GM23248 (cell line): ENCODE results near the gene RAI14. TPM values are rescaled to one million over a fixed set of nuclear protein-coding genes. Genes with fewer than 3 reads are reported as not detected.

ENCODE experiments used
- DNase-seq: peaks from one replicate; pipeline ENCODE4 v3.0.0-alpha.2; 2015
- H2AFZ ChIP-seq: fragments of 200-600 bp; sonication (generic); 2 replicates; pipeline ENCODE4 v1.6.1; 2016; ENCODE audit warnings: antibody characterized with exemption
- H3F3A ChIP-seq: fragments of 200-600 bp; sonication (generic); 2 replicates; pipeline ENCODE4 v1.6.1; 2016; ENCODE audit warnings: mild to moderate bottlenecking, antibody characterized with exemption, mixed run types; ENCODE audit not compliant: insufficient read depth
- H3K27ac ChIP-seq: fragments of 200-600 bp; sonication (generic); 2 replicates; pipeline ENCODE4 v1.5.1; 2016; ENCODE audit warnings: mild to moderate bottlenecking
- H3K27me3 ChIP-seq: fragments of 200-600 bp; sonication (generic); replicated peaks from 2 replicates; pipeline ENCODE4 v1.6.1; 2016; ENCODE audit warnings: mild to moderate bottlenecking; ENCODE audit not compliant: insufficient read depth
- H3K36me3 ChIP-seq: fragments of 200-600 bp; sonication (generic); 2 replicates; pipeline ENCODE4 v1.6.1; 2016; ENCODE audit warnings: low read depth, mild to moderate bottlenecking
- H3K4me1 ChIP-seq: fragments of 200-600 bp; sonication (generic); 2 replicates; pipeline ENCODE4 v1.6.1; 2016; ENCODE audit warnings: mild to moderate bottlenecking; ENCODE audit not compliant: insufficient read depth
- H3K4me2 ChIP-seq: fragments of 200-600 bp; sonication (generic); one replicate; pipeline ENCODE4 v1.6.1; 2016; ENCODE audit warnings: mild to moderate bottlenecking; ENCODE audit not compliant: unreplicated experiment
- H3K4me3 ChIP-seq: fragments of 200-600 bp; sonication (generic); 2 replicates; pipeline ENCODE4 v1.5.1; 2016; ENCODE audit warnings: mild to moderate bottlenecking
- H3K79me2 ChIP-seq: fragments of 200-600 bp; sonication (generic); 2 replicates; pipeline ENCODE4 v1.6.1; 2016; ENCODE audit warnings: mild to moderate bottlenecking; ENCODE audit not compliant: insufficient read depth
- H3K9ac ChIP-seq: fragments of 200-600 bp; sonication (generic); 2 replicates; pipeline ENCODE4 v1.6.1; 2016; ENCODE audit warnings: mild to moderate bottlenecking
- H3K9me2 ChIP-seq: fragments of 200-600 bp; sonication (generic); 2 replicates; pipeline ENCODE4 v1.6.1; 2016; ENCODE audit warnings: mixed run types, mild to moderate bottlenecking, moderate library complexity; ENCODE audit not compliant: insufficient read depth
- H3K9me3 ChIP-seq: fragments of 200-600 bp; sonication (generic); one replicate; pipeline ENCODE4 v1.6.1; 2017; ENCODE audit warnings: low read depth
- H4K20me1 ChIP-seq: fragments of 200-600 bp; sonication (generic); 2 replicates; pipeline ENCODE4 v1.6.0; 2016; ENCODE audit not compliant: insufficient read depth
- EZH2 ChIP-seq: fragments of 200-600 bp; sonication (generic); IDR thresholded peaks from 2 replicates; pipeline ENCODE4 v1.6.1; 2018; ENCODE audit warnings: antibody characterized with exemption, mild to moderate bottlenecking; ENCODE audit not compliant: insufficient read depth, poor library complexity, severe bottlenecking
- EZH2phosphoT487 ChIP-seq: fragments of 200-600 bp; sonication (generic); IDR thresholded peaks from 2 replicates; pipeline ENCODE4 v1.6.1; 2018; ENCODE audit warnings: antibody characterized with exemption, moderate library complexity, mild to moderate bottlenecking, low read depth; ENCODE audit not compliant: insufficient read depth
- in situ Hi-C: fragments of 300-500 bp; cut with MboI; formaldehyde crosslinking; loops from 2 replicates; pipeline ENCODE4 v1.15.0; 2020
- polyA plus RNA-seq: library from polyadenylated mRNA; unstranded; fragments of >200 nt; fragmentation: Nextera tagmentation; extraction: Ambion mirVana; gene quantifications from 2 replicates; pipeline ENCODE4 v1.2.1, GENCODE V29; 2016
- total RNA-seq: library from RNA; depleted of rRNA; stranded (reverse); fragments of >200 nt; shearing (Covaris generic); gene quantifications from 2 replicates; pipeline ENCODE4 v1.2.3, GENCODE V29; 2014; rRNA removed

Gene RAI14
- total and polyA plus RNA-seq, 2 experiments from 2014 or later = 116 to 124 TPM

DNA sequence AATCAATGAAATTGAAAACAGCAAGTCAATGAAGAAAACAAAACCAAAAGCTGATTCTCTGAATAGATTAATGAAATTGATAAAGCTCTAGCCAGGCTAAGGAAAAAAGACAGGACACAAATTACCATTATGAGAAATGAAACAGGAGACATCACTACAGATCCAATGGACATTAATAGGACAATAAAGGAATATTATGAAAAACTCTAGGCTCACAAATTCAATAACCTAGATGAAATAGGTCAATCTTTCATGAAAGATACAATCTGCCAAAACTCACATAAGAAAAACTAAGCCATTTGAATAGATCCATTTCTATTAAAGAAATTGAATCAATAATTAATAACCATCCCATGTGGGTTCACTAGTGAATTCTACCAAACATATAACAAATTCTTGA is 220.1 kb downstream of the RAI14 start:
- in situ Hi-C loops = loop anchor here (25.0 kb wide), 1 partner anchor 864 kb away; the partner anchor contains the start of gene AMACR
- Histone ChIP-seq H3K4me1 (no peaks in the 10 kb centered on the region), H4K20me1 (no peaks in the 10 kb centered on the region), H3K27me3 (no peaks in the 10 kb centered on the region), H3K4me3 (no peak overlapping the region), H3K27ac (no peak overlapping the region), H3K9ac (no peak overlapping the region), H3K79me2 (no peaks in the 10 kb centered on the region), H3K4me2 (no peak overlapping the region), H3K36me3 (no peaks in the 10 kb centered on the region), H3F3A (no peaks in the 10 kb centered on the region), H2AFZ (no peak overlapping the region), H3K9me2 (no peaks in the 10 kb centered on the region), H3K9me3 (no peaks in the 10 kb centered on the region)
- no peak for TF ChIP-seq EZH2
- no peak for TF ChIP-seq EZH2phosphoT487
- peak; percentile 10 for DNase-seq

DNA sequence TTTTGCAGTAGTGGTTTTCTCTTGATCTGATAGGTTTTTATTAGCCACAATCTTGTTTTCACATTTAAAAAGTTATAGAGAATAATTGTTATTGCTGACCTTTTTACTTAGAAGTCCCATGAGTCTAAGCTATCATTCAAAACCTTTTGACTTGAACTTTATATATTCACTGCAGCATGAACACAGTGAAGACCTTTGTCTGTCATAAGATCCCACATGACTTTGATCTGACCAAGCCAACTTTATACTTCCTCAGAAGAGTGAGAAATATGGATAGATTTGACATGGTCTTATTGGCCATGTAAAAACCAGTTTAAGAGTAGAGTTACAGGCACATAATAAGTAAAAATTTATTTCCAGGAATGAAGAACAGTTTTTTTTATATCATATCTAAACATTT is 225.1 kb downstream of the RAI14 start:
- Histone ChIP-seq H3K9me2 (no peaks in the 10 kb centered on the region), H3K27me3 (no peaks in the 10 kb centered on the region), H3K9me3 (no peaks in the 10 kb centered on the region), H3K79me2 (no peaks in the 10 kb centered on the region), H3K9ac (no peak overlapping the region), H3K4me2 (no peak overlapping the region), H3F3A (no peaks in the 10 kb centered on the region), H3K27ac (no peak overlapping the region), H2AFZ (no peak overlapping the region), H3K4me1 (no peaks in the 10 kb centered on the region), H4K20me1 (no peaks in the 10 kb centered on the region), H3K4me3 (no peak overlapping the region), H3K36me3 (no peaks in the 10 kb centered on the region)
- TF ChIP-seq EZH2phosphoT487 (no peak), EZH2 (no peak)
- DNase-seq = no peak
- in situ Hi-C loops = loop anchor here (25.0 kb wide), 1 partner anchor 869 kb away; the partner anchor contains the start of gene AMACR

Other genes starting within 250 kb of the RAI14 start
- gene TTC23L, start 182.8 kb downstream of the RAI14 start, total RNA-seq = under 0.01 TPM in 1 of 2 replicates, not detected in the other
- gene TTC23L, start 182.8 kb downstream of the RAI14 start, polyA plus RNA-seq = not detected in 2 replicates